ENCODE results near the gene RCBTB1.
"Not testable (repeated sequence)": the region's sequence is repeated elsewhere in the genome, so short reads cannot be mapped to it uniquely, and the experiment has no call there.

RCBTB1 gene

DNA sequence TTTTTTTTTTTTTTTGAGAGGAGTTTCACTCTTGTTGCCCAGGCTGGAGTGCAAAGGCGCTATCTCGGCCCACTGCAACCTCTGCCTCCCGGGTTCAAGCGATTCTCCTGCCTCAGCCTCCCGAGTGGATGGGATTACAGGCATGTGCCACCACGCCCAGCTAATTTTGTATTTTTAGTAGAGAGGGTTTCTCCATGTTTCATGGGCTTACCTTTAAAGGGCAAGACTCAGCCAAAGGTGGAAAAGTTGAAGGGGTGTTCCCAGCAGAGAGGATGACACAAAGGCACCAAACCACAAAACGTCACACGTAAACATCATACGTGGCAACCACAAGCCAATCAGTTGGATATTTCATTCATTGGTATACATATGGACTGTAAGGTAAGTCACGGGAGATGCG is 88.5 kb downstream of the RCBTB1 start:
- H3K27me3 ChIP-seq (ENCODE audit: insufficient read depth, low read length); H3K9me3 ChIP-seq (ENCODE audit: insufficient read depth, low read depth, low read length); H3K27ac ChIP-seq (ENCODE audit: low read length); H3K36me3 ChIP-seq (ENCODE audit: insufficient read depth, low read depth, low read length); H3K9ac ChIP-seq (ENCODE audit: low read depth, low read length); H3K4me1 ChIP-seq (ENCODE audit: insufficient read depth, low read length): not testable (repeated sequence)
- peak overlapping the region; percentile 76; the same call in 1 of the 2 replicates for H3K4me3 ChIP-seq (ENCODE audit: low read length)

- Histone ChIP-seq H3K27ac (ENCODE audit: low read length) (peak within 1 kb of the TSS; percentile 77), H3K9ac (ENCODE audit: low read depth, low read length) (peak within 1 kb of the TSS; percentile 83), H3K27me3 (ENCODE audit: insufficient read depth, low read length) (no peaks in the 10 kb centered on the region), H3K4me3 (ENCODE audit: low read length) (peak within 1 kb of the TSS; percentile 84), H3K9me3 (ENCODE audit: insufficient read depth, low read depth, low read length) (no peaks in the 10 kb centered on the region), H3K4me1 (ENCODE audit: insufficient read depth, low read length) (no peaks in the 10 kb centered on the region), H3K36me3 (ENCODE audit: insufficient read depth, low read depth, low read length) (no peaks in the 10 kb centered on the region)
Observed at GRCh38 chr13:49495783-49496762, 89.3 kb downstream of the RCBTB1 start, which contains the start of gene PHF11. TSS of gene PHF11 (plus strand) at chr13:49495953. CDS start at chr13:49496002, 49 bp downstream.

DNA sequence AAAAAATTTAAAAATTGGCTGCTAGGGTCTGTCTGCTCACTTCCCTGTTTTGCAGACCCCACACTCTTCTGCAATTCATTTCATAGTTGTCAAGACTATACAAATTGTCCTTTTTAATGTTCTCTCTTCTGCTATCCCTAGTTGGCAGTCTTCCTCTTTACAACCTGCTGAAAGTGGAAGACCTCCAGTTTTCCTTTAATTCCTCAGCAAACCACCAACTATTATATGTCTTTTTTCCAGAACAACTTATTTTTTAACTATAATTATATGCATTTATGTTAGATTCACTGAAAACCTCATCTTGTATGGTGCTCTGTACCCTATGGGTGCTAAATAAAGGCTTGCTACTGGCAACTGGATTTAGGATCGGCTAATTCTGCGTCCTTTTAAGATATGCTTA is 90.7 kb downstream of the RCBTB1 start:
- Histone ChIP-seq H3K9ac (ENCODE audit: low read depth, low read length) (no peak overlapping the region), H3K4me3 (ENCODE audit: low read length) (peak overlapping the region; percentile 84; the same call in 1 of the 2 replicates), H3K9me3 (ENCODE audit: insufficient read depth, low read depth, low read length) (no peaks in the 10 kb centered on the region), H3K27me3 (ENCODE audit: insufficient read depth, low read length) (no peaks in the 10 kb centered on the region), H3K4me1 (ENCODE audit: insufficient read depth, low read length) (no peaks in the 10 kb centered on the region), H3K27ac (ENCODE audit: low read length) (no peak overlapping the region), H3K36me3 (ENCODE audit: insufficient read depth, low read depth, low read length) (no peaks in the 10 kb centered on the region)

DNA sequence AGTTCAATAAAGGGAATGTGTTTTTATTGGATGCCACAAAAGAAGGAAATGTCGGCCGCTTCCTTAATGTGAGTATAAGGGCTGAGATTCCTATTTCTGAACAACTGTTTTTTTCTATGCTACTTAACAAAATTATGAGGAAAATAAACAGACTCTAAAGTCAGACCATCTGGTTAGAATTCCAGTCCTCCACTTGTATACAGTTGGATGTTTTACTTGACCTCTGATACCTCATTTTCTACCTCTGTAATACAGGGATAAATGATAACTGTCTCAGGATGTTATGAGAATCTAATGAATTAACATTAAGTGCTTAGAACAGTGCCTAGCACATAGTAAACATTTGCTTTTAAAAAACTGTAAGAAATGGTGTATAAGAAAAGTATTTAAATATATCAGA is 96.8 kb downstream of the RCBTB1 start:
- H3K9me3 ChIP-seq (ENCODE audit: insufficient read depth, low read depth, low read length) = no peaks in the 10 kb centered on the region
- no peak overlapping the region for H3K27ac ChIP-seq (ENCODE audit: low read length)
- no peaks in the 10 kb centered on the region for H3K27me3 ChIP-seq (ENCODE audit: insufficient read depth, low read length)
- H3K36me3 ChIP-seq (ENCODE audit: insufficient read depth, low read depth, low read length) = 0 out of 2 replicates have a peak, but pooled peaks cover 5% of the 10 kb centered on the region
- no peak overlapping the region for H3K9ac ChIP-seq (ENCODE audit: low read depth, low read length)
- H3K4me3 ChIP-seq (ENCODE audit: low read length) = no peak overlapping the region
- H3K4me1 ChIP-seq (ENCODE audit: insufficient read depth, low read length) = no peaks in the 10 kb centered on the region
